ENCODE results near the gene CYGB.

- TF ChIP-seq EZH2 (IDR thresholded peaks at IDR 0.05) (no peak), POLR2AphosphoS5 (IDR thresholded peaks at IDR 0.05; ENCODE audit: borderline replicate concordance, low read depth, low read length) (no peak)
Measured at GRCh38 chr17:76570877-76571471, 33.5 kb upstream of the CYGB start.
